Measurements from ENCODE around the gene ATF7IP2.

ATF7IP2 gene

GRCh38 chr16:10367616-10368188 lies 18.2 kb upstream of the ATF7IP2 start:
- POLR2A ChIA-PET: interaction anchor here (1.1 kb wide), 1 partner anchor 19 kb away, joined by 3 read pairs; no protein-coding TSS in a partner anchor
- DNase-seq (ENCODE audit: extremely low spot score): no peak
- CTCF ChIA-PET: interaction anchor here (0.6 kb wide), 1 partner anchor 88 kb away, joined by 3 read pairs; no protein-coding TSS in a partner anchor
- no peak for TF ChIP-seq PKNOX1 (IDR thresholded peaks at IDR 0.05)
- TF ChIP-seq CTBP1 (IDR thresholded peaks at IDR 0.05; ENCODE audit: borderline replicate concordance): no peak
- TF ChIP-seq LEF1 (IDR thresholded peaks at IDR 0.05; ENCODE audit: borderline replicate concordance): no peak
- no peak for TF ChIP-seq SP1 (IDR thresholded peaks at IDR 0.05)
- no peak for TF ChIP-seq ELF4 (IDR thresholded peaks at IDR 0.05)
- no peak for TF ChIP-seq BHLHE40 (IDR thresholded peaks at IDR 0.05; ENCODE audit: borderline replicate concordance)
- TF ChIP-seq FOXM1 (IDR thresholded peaks at IDR 0.05; ENCODE audit: borderline replicate concordance): no peak
- no peak for TF ChIP-seq FOXK2 (IDR thresholded peaks at IDR 0.05)
- TF ChIP-seq SUZ12 (IDR thresholded peaks at IDR 0.05): no peak
- no peak for TF ChIP-seq NFRKB (IDR thresholded peaks at IDR 0.05)
- no peak for TF ChIP-seq TARDBP (IDR thresholded peaks at IDR 0.05)
- no peak for TF ChIP-seq FOXA1 (IDR thresholded peaks at IDR 0.05)
- TF ChIP-seq L3MBTL2 (conservative IDR thresholded peaks at IDR 0.05): no peak
- no peak for TF ChIP-seq ZNF384 (IDR thresholded peaks at IDR 0.05)
- no peak for TF ChIP-seq HDGF (IDR thresholded peaks at IDR 0.05; ENCODE audit: borderline replicate concordance)

- ChIA-PET CTCF (no interaction called here), POLR2A (interaction anchor here (1.1 kb wide), 1 partner anchor 18 kb away, joined by 3 read pairs; no protein-coding TSS in a partner anchor)
- peak; percentile 15 for DNase-seq (ENCODE audit: extremely low spot score)
- TF ChIP-seq PKNOX1 (IDR thresholded peaks at IDR 0.05) (no peak), ELF4 (IDR thresholded peaks at IDR 0.05) (no peak), FOXM1 (IDR thresholded peaks at IDR 0.05; ENCODE audit: borderline replicate concordance) (no peak), ARNT (IDR thresholded peaks at IDR 0.05) (no peak), BHLHE40 (IDR thresholded peaks at IDR 0.05; ENCODE audit: borderline replicate concordance) (no peak)
Observed at GRCh38 chr16:10368969-10369551, 16.8 kb upstream of the ATF7IP2 start.

GRCh38 chr16:10370096-10370726 lies 15.7 kb upstream of the ATF7IP2 start:
- DNase-seq (ENCODE audit: extremely low spot score): no peak
- ChIA-PET POLR2A (no interaction called here), CTCF (no interaction called here)
- TF ChIP-seq ZNF384 (IDR thresholded peaks at IDR 0.05): no peak
- no peak for TF ChIP-seq NFRKB (IDR thresholded peaks at IDR 0.05)
- TF ChIP-seq L3MBTL2 (conservative IDR thresholded peaks at IDR 0.05): no peak
- no peak for TF ChIP-seq TARDBP (IDR thresholded peaks at IDR 0.05)
- TF ChIP-seq FOXK2 (IDR thresholded peaks at IDR 0.05): no peak
- no peak for TF ChIP-seq ARNT (IDR thresholded peaks at IDR 0.05)
- TF ChIP-seq BHLHE40 (IDR thresholded peaks at IDR 0.05; ENCODE audit: borderline replicate concordance): no peak
- no peak for TF ChIP-seq CTBP1 (IDR thresholded peaks at IDR 0.05; ENCODE audit: borderline replicate concordance)
- no peak for TF ChIP-seq LEF1 (IDR thresholded peaks at IDR 0.05; ENCODE audit: borderline replicate concordance)
- TF ChIP-seq PKNOX1 (IDR thresholded peaks at IDR 0.05): no peak
- TF ChIP-seq FOXM1 (IDR thresholded peaks at IDR 0.05; ENCODE audit: borderline replicate concordance): no peak
- no peak for TF ChIP-seq ELF4 (IDR thresholded peaks at IDR 0.05)
- no peak for TF ChIP-seq SUZ12 (IDR thresholded peaks at IDR 0.05)
- no peak for TF ChIP-seq SP1 (IDR thresholded peaks at IDR 0.05)

DNA sequence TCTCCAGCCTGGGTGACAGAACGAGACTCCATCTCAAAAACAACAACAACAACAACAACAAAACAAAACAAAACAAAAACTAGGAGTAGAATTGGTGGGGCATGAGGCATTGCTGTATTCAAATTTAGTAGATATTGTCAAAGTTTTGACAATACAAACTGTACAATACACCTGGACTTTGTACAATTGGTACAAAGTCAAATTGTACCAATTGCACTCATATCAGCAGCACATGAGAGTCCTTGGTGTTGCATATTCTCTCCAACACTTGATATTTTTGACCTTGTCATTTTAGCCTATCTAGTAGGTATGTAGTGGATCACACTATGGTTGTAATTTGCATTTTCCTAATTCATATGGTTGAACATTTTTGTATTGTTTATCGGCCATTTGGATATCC lies 14.3 kb upstream of the ATF7IP2 start:
- CTCF ChIA-PET: no interaction called here
- POLR2A ChIA-PET: no interaction called here
- no peak for DNase-seq (ENCODE audit: extremely low spot score)
- TF ChIP-seq SP1 (IDR thresholded peaks at IDR 0.05) (no peak), ELF4 (IDR thresholded peaks at IDR 0.05) (no peak), CTBP1 (IDR thresholded peaks at IDR 0.05; ENCODE audit: borderline replicate concordance) (no peak), SUZ12 (IDR thresholded peaks at IDR 0.05) (no peak), FOXK2 (IDR thresholded peaks at IDR 0.05) (no peak), NFRKB (IDR thresholded peaks at IDR 0.05) (no peak), HDGF (IDR thresholded peaks at IDR 0.05; ENCODE audit: borderline replicate concordance) (no peak), FOXM1 (IDR thresholded peaks at IDR 0.05; ENCODE audit: borderline replicate concordance) (no peak), PKNOX1 (IDR thresholded peaks at IDR 0.05) (no peak), BHLHE40 (IDR thresholded peaks at IDR 0.05; ENCODE audit: borderline replicate concordance) (no peak), TARDBP (IDR thresholded peaks at IDR 0.05) (no peak), ZNF384 (IDR thresholded peaks at IDR 0.05) (no peak), L3MBTL2 (conservative IDR thresholded peaks at IDR 0.05) (no peak), LEF1 (IDR thresholded peaks at IDR 0.05; ENCODE audit: borderline replicate concordance) (no peak), ARNT (IDR thresholded peaks at IDR 0.05) (no peak), FOXA1 (IDR thresholded peaks at IDR 0.05) (no peak)

GRCh38 chr16:10373556-10373955 lies 12.3 kb upstream of the ATF7IP2 start:
- POLR2A ChIA-PET: no interaction called here
- TF ChIP-seq LEF1 (IDR thresholded peaks at IDR 0.05; ENCODE audit: borderline replicate concordance) (no peak), L3MBTL2 (conservative IDR thresholded peaks at IDR 0.05) (no peak), CTBP1 (IDR thresholded peaks at IDR 0.05; ENCODE audit: borderline replicate concordance) (no peak), BHLHE40 (IDR thresholded peaks at IDR 0.05; ENCODE audit: borderline replicate concordance) (no peak), FOXA1 (IDR thresholded peaks at IDR 0.05) (no peak), PKNOX1 (IDR thresholded peaks at IDR 0.05) (no peak), SUZ12 (IDR thresholded peaks at IDR 0.05) (no peak), ELF4 (IDR thresholded peaks at IDR 0.05) (no peak), FOXM1 (IDR thresholded peaks at IDR 0.05; ENCODE audit: borderline replicate concordance) (no peak), NFRKB (IDR thresholded peaks at IDR 0.05) (no peak), HDGF (IDR thresholded peaks at IDR 0.05; ENCODE audit: borderline replicate concordance) (no peak), ZNF384 (IDR thresholded peaks at IDR 0.05) (no peak), SP1 (IDR thresholded peaks at IDR 0.05) (no peak)
- DNase-seq (ENCODE audit: extremely low spot score): no peak
- CTCF ChIA-PET: no interaction called here

All from HEK293T (cell line).